Ascending aorta (tissue), 2 donors: ENCODE data around the gene HSD3B7. TPM values are rescaled to one million over a fixed set of nuclear protein-coding genes. Genes with fewer than 3 reads are reported as not detected.

Experiments
- DNase-seq, 2 donors: peaks; one replicate each; pipeline ENCODE4 v3.0.0-alpha.2; 2019; ENCODE audit warnings: low spot score in 2 of 2
- H3K27ac ChIP-seq, 2 donors: fragments of 200-600 bp; sonication (generic); one replicate each; pipeline ENCODE4 v1.5.1; 2016 to 2017; ENCODE audit warnings: mild to moderate bottlenecking in 1 of 2
- H3K27me3 ChIP-seq: fragments of 200-600 bp; sonication (generic); one replicate; pipeline ENCODE4 v1.5.1; 2017
- H3K36me3 ChIP-seq, 2 donors: fragments of 200-600 bp; sonication (generic); one replicate each; pipeline ENCODE4 v1.5.1; 2016
- H3K4me1 ChIP-seq, 2 donors: fragments of 200-600 bp; sonication (generic); one replicate each; pipeline ENCODE4 v1.5.1; 2016 to 2017; ENCODE audit warnings: mild to moderate bottlenecking in 1 of 2
- H3K4me3 ChIP-seq, 2 donors: fragments of 200-600 bp; sonication (generic); one replicate each; pipeline ENCODE4 v1.5.1; 2016 to 2017; ENCODE audit warnings: mild to moderate bottlenecking in 1 of 2
- H3K9me3 ChIP-seq, 2 donors: fragments of 200-600 bp; sonication (generic); one replicate each; pipeline ENCODE4 v1.5.1; 2016
- CTCF ChIP-seq, 3 experiments: fragments of 200-600 bp in 2 of 3; fragments of 450-650 bp in 1 of 3; sonication (generic) in 2 of 3; IDR thresholded peaks; one replicate each; pipeline ENCODE4 v1.5.1; 2016 to 2019; ENCODE audit warnings: antibody characterized with exemption in 3 of 3, mild to moderate bottlenecking in 1 of 3, moderate library complexity in 1 of 3
- intact Hi-C: fragments of 100-400 bp; cut with DNase I; formaldehyde crosslinking; loops from one replicate; pipeline ENCODE4 v1.15.1; 2023
- total RNA-seq: library from RNA; depleted of rRNA; stranded (reverse); fragments of >200 nt; gene quantifications from one replicate; pipeline ENCODE4 v1.1.0, GENCODE V29; 2016

HSD3B7 gene
- total RNA-seq, 1 donor from 2014 or later: 35.2 TPM

- intact Hi-C loops: no loop called here
- Histone ChIP-seq H3K9me3 (no peaks in the 10 kb centered on the region), H3K27ac (no peak overlapping the region), H3K36me3 (no peaks in the 10 kb centered on the region), H3K27me3 (no peaks in the 10 kb centered on the region), H3K4me1 (peaks cover 9 to 24% of the 10 kb centered on the region in 2 donors), H3K4me3 (no peak overlapping the region)
- TF ChIP-seq CTCF (IDR thresholded peaks at IDR 0.05): no peak
- DNase-seq: no peak
Observed at GRCh38 chr16:31001507-31002249, 16.7 kb downstream of the HSD3B7 start.

- H3K27me3 ChIP-seq: no peaks in the 10 kb centered on the region
- no peak for TF ChIP-seq CTCF (IDR thresholded peaks at IDR 0.05)
Observed at GRCh38 chr16:31002250-31002700, 17.3 kb downstream of the HSD3B7 start.

GRCh38 chr16:31002862-31003341 is 17.9 kb downstream of the HSD3B7 start:
- Histone ChIP-seq H3K36me3 (no peaks in the 10 kb centered on the region), H3K4me1 (peaks cover 2 to 14% of the 10 kb centered on the region in 2 donors), H3K27ac (no peak overlapping the region), H3K27me3 (no peaks in the 10 kb centered on the region), H3K4me3 (no peak overlapping the region), H3K9me3 (no peaks in the 10 kb centered on the region)
- no peak for TF ChIP-seq CTCF (IDR thresholded peaks at IDR 0.05)
- intact Hi-C loops: no loop called here
- DNase-seq: no peak

More at GRCh38 chr16:31002250-31002700, 17.3 kb downstream of the HSD3B7 start:
- Histone ChIP-seq H3K27ac (no peak overlapping the region), H3K9me3 (no peaks in the 10 kb centered on the region), H3K36me3 (no peaks in the 10 kb centered on the region), H3K4me1 (peaks cover 9 to 20% of the 10 kb centered on the region in 2 donors), H3K4me3 (no peak overlapping the region)
- intact Hi-C loops: no loop called here
- no peak for DNase-seq

- no peak for TF ChIP-seq CTCF (IDR thresholded peaks at IDR 0.05)
- no peak overlapping the region for H3K27ac ChIP-seq
- H3K4me3 ChIP-seq: no peak overlapping the region
- no peak for DNase-seq
- H3K27me3 ChIP-seq: no peaks in the 10 kb centered on the region
- H3K9me3 ChIP-seq: no peaks in the 10 kb centered on the region
- no peaks in the 10 kb centered on the region for H3K36me3 ChIP-seq
- peaks cover 0 to 7% of the 10 kb centered on the region in 2 donors for H3K4me1 ChIP-seq
- intact Hi-C loops: no loop called here
Observed at GRCh38 chr16:31003744-31004143, 18.7 kb downstream of the HSD3B7 start.

- no peak overlapping the region for H3K4me3 ChIP-seq
- TF ChIP-seq CTCF (IDR thresholded peaks at IDR 0.05): no peak
- no peaks in the 10 kb centered on the region for H3K27me3 ChIP-seq
- no peak for DNase-seq
- no peaks in the 10 kb centered on the region for H3K36me3 ChIP-seq
- peaks cover 0 to under 1% of the 10 kb centered on the region in 2 donors for H3K4me1 ChIP-seq
- H3K9me3 ChIP-seq: no peaks in the 10 kb centered on the region
- no peak overlapping the region for H3K27ac ChIP-seq
- intact Hi-C loops: no loop called here
Observed at GRCh38 chr16:31004658-31005057, 19.7 kb downstream of the HSD3B7 start.
